Neural cell (in vitro differentiated cells): ENCODE results near the gene CPNE2. TPM values are rescaled to one million over a fixed set of nuclear protein-coding genes. Genes with fewer than 3 reads are reported as not detected.

ENCODE experiments used
- H2AFZ ChIP-seq: fragments of 200-600, 300-800 bp; sonication (generic), shearing (Covaris generic); 2 replicates; pipeline ENCODE4 v1.6.0; 2014; ENCODE audit warnings: low read depth, mild to moderate bottlenecking, antibody characterized with exemption, low read length, moderate library complexity
- H3F3A ChIP-seq: fragments of 200-600 bp; shearing (Covaris generic); 2 replicates; pipeline ENCODE4 v1.6.1; 2016; ENCODE audit warnings: mild to moderate bottlenecking, moderate library complexity, mixed read lengths, antibody characterized with exemption, low read length; ENCODE audit not compliant: insufficient read depth, poor library complexity, severe bottlenecking
- H3K27ac ChIP-seq: fragments of 200-600, 300-800 bp; sonication (generic), shearing (Covaris generic); 2 replicates; pipeline ENCODE4 v1.5.1; 2014; ENCODE audit warnings: mild to moderate bottlenecking, low read length, moderate library complexity
- H3K27me3 ChIP-seq: fragments of 300-800, 200-600 bp; sonication (generic), shearing (Covaris generic); 2 replicates; pipeline ENCODE4 v1.6.0; 2014; ENCODE audit warnings: mild to moderate bottlenecking, low read depth, low read length, moderate library complexity; ENCODE audit not compliant: insufficient read depth
- H3K36me3 ChIP-seq: fragments of 300-800, 200-600 bp; sonication (generic), shearing (Covaris generic); 2 replicates; pipeline ENCODE4 v1.5.1; 2014; ENCODE audit warnings: mild to moderate bottlenecking, antibody characterized with exemption, low read length, moderate library complexity; ENCODE audit not compliant: insufficient read depth
- H3K4me2 ChIP-seq: fragments of 300-800, 200-600 bp; sonication (generic), shearing (Covaris generic); 2 replicates; pipeline ENCODE4 v1.6.0; 2014; ENCODE audit warnings: mild to moderate bottlenecking, low read length
- H3K4me3 ChIP-seq: fragments of 300-800, 200-600 bp; sonication (generic), shearing (Covaris generic); 2 replicates; pipeline ENCODE4 v1.5.1; 2014; ENCODE audit warnings: mild to moderate bottlenecking, low read length, moderate library complexity
- H3K79me2 ChIP-seq: fragments of 200-600 bp; shearing (Covaris generic); replicated peaks from 2 replicates; pipeline ENCODE4 v1.6.0; 2014; ENCODE audit warnings: mild to moderate bottlenecking, low read length, moderate library complexity; ENCODE audit not compliant: insufficient read depth
- H3K9ac ChIP-seq: fragments of 300-800, 200-600 bp; sonication (generic), shearing (Covaris generic); 2 replicates; pipeline ENCODE4 v1.6.1; 2016; ENCODE audit warnings: mild to moderate bottlenecking, low read length, mixed read lengths
- H3K9me2 ChIP-seq: fragments of 200-600 bp; shearing (Covaris generic); 2 replicates; pipeline ENCODE4 v1.6.1; 2016; ENCODE audit warnings: mild to moderate bottlenecking, low read length, mixed read lengths; ENCODE audit not compliant: insufficient read depth
- H3K9me3 ChIP-seq: fragments of 200-600, 300-800 bp; sonication (generic), shearing (Covaris generic); 2 replicates; pipeline ENCODE4 v1.6.1; 2016; ENCODE audit warnings: mild to moderate bottlenecking, mixed run types, low read length, moderate library complexity, mixed read lengths
- H4K20me1 ChIP-seq: fragments of 200-600 bp; shearing (Covaris generic); 2 replicates; pipeline ENCODE4 v1.6.1; 2016; ENCODE audit warnings: mild to moderate bottlenecking, mixed run types; ENCODE audit not compliant: insufficient read depth
- EP300 ChIP-seq: fragments of 450-650 bp; conservative IDR thresholded peaks from 2 replicates; pipeline ENCODE4 v1.6.1; 2014; ENCODE audit warnings: antibody characterized with exemption, mild to moderate bottlenecking, moderate library complexity; ENCODE audit not compliant: poor library complexity, severe bottlenecking
- EZH2 ChIP-seq: fragments of 200-600, 300-800 bp; shearing (Covaris generic), sonication (generic); IDR thresholded peaks from 2 replicates; pipeline ENCODE4 v1.6.1; 2014; ENCODE audit warnings: antibody characterized with exemption, low read length, borderline replicate concordance, mild to moderate bottlenecking; ENCODE audit not compliant: insufficient read depth, poor library complexity, severe bottlenecking
- MXI1 ChIP-seq: fragments of 450-650 bp; conservative IDR thresholded peaks from 2 replicates; pipeline ENCODE4 v1.6.1; 2014; ENCODE audit warnings: antibody characterized with exemption, mild to moderate bottlenecking; ENCODE audit not compliant: poor library complexity, severe bottlenecking
- POLR2AphosphoS5 ChIP-seq: IDR thresholded peaks from 2 replicates; pipeline ENCODE4 v1.6.1; 2012
- RAD21 ChIP-seq: fragments of 450-650 bp; conservative IDR thresholded peaks from 2 replicates; pipeline ENCODE4 v1.6.1; 2014; ENCODE audit warnings: antibody characterized with exemption, mild to moderate bottlenecking, moderate library complexity
- REST ChIP-seq: IDR thresholded peaks from 2 replicates; pipeline ENCODE4 v1.6.1; 2012; ENCODE audit warnings: borderline replicate concordance
- SMC3 ChIP-seq: fragments of 450-650 bp; conservative IDR thresholded peaks from 2 replicates; pipeline ENCODE4 v1.6.1; 2014; ENCODE audit warnings: antibody characterized with exemption, mild to moderate bottlenecking, moderate library complexity; ENCODE audit not compliant: poor library complexity
- TAF1 ChIP-seq: IDR thresholded peaks from 2 replicates; pipeline ENCODE4 v1.6.1; 2012; ENCODE audit warnings: low read depth
- polyA plus RNA-seq: library from polyadenylated mRNA; depleted of rRNA; stranded (reverse); fragments of >200 nt; gene quantifications from 2 replicates; pipeline ENCODE4 v1.2.3, GENCODE V29; 2014
- TF ChIP-seq, protein P1 (sequence below): fragments of 450-650 bp; IDR thresholded peaks from 2 replicates; pipeline ENCODE4 v1.5.1; 2014; ENCODE audit warnings: antibody characterized with exemption, mild to moderate bottlenecking, moderate library complexity; ENCODE audit not compliant: poor library complexity, severe bottlenecking

The CPNE2 gene
- polyA plus RNA-seq, 1 donor from 2014 or later: 18.6 TPM

DNA sequence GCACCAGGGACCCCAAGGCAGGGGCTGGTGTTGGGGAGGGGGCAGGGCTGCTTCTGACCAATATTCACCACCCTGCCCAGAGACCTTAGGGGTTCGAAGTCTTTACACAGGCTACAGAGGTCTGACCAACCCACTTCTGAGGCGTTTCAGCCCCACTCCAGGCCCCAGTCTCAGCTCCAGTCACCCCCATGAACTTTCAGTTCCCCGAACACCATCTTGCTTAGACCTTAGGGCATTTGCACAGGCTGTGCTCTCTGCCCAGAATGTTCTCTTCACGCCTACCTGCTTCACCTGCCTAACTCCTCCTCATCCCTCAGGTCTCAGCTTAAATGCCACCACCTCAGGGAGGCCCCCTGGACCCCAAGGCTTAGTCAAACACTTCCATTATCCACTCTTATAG, 25.8 kb upstream of the CPNE2 start:
- H3K27ac ChIP-seq: no peak overlapping the region
- H3F3A ChIP-seq: no peaks in the 10 kb centered on the region
- H2AFZ ChIP-seq: no peak overlapping the region
- H3K9ac ChIP-seq: no peak overlapping the region
- H3K36me3 ChIP-seq: no peaks in the 10 kb centered on the region
- H4K20me1 ChIP-seq: no peaks in the 10 kb centered on the region
- no peaks in the 10 kb centered on the region for H3K79me2 ChIP-seq
- H3K9me2 ChIP-seq: no peaks in the 10 kb centered on the region
- no peaks in the 10 kb centered on the region for H3K9me3 ChIP-seq
- no peak overlapping the region for H3K4me2 ChIP-seq
- H3K4me3 ChIP-seq: no peak overlapping the region
- no peaks in the 10 kb centered on the region for H3K27me3 ChIP-seq
- no peak for TF ChIP-seq TAF1
- no peak for TF ChIP-seq SMC3
- TF ChIP-seq POLR2AphosphoS5: no peak
- TF ChIP-seq MXI1: no peak
- no peak for TF ChIP-seq EZH2

GRCh38 chr16:57067347-57067746, 25.0 kb upstream of the CPNE2 start:
- Histone ChIP-seq H3K9me2 (no peaks in the 10 kb centered on the region), H3K79me2 (no peaks in the 10 kb centered on the region), H3K4me2 (no peak overlapping the region), H4K20me1 (no peaks in the 10 kb centered on the region), H3K4me3 (no peak overlapping the region), H3F3A (no peaks in the 10 kb centered on the region), H3K9me3 (no peaks in the 10 kb centered on the region), H3K36me3 (no peaks in the 10 kb centered on the region), H2AFZ (no peak overlapping the region), H3K9ac (no peak overlapping the region), H3K27me3 (no peaks in the 10 kb centered on the region), H3K27ac (no peak overlapping the region)
- TF ChIP-seq TAF1: no peak
- TF ChIP-seq, protein P1, sequence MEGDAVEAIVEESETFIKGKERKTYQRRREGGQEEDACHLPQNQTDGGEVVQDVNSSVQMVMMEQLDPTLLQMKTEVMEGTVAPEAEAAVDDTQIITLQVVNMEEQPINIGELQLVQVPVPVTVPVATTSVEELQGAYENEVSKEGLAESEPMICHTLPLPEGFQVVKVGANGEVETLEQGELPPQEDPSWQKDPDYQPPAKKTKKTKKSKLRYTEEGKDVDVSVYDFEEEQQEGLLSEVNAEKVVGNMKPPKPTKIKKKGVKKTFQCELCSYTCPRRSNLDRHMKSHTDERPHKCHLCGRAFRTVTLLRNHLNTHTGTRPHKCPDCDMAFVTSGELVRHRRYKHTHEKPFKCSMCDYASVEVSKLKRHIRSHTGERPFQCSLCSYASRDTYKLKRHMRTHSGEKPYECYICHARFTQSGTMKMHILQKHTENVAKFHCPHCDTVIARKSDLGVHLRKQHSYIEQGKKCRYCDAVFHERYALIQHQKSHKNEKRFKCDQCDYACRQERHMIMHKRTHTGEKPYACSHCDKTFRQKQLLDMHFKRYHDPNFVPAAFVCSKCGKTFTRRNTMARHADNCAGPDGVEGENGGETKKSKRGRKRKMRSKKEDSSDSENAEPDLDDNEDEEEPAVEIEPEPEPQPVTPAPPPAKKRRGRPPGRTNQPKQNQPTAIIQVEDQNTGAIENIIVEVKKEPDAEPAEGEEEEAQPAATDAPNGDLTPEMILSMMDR: no peak
- no peak for TF ChIP-seq EP300
- TF ChIP-seq EZH2: no peak
- TF ChIP-seq MXI1: no peak
- no peak for TF ChIP-seq RAD21

GRCh38 chr16:57069053-57069452, 23.3 kb upstream of the CPNE2 start:
- Histone ChIP-seq H3K9me2 (no peaks in the 10 kb centered on the region), H3K27me3 (no peaks in the 10 kb centered on the region), H3K9me3 (no peaks in the 10 kb centered on the region), H4K20me1 (no peaks in the 10 kb centered on the region), H3K9ac (no peak overlapping the region), H3K27ac (no peak overlapping the region), H2AFZ (no peak overlapping the region), H3F3A (no peaks in the 10 kb centered on the region), H3K79me2 (no peaks in the 10 kb centered on the region), H3K4me3 (no peak overlapping the region), H3K4me2 (no peak overlapping the region), H3K36me3 (no peaks in the 10 kb centered on the region)
- no peak for TF ChIP-seq TAF1
- TF ChIP-seq, protein P1: no peak
- TF ChIP-seq RAD21: no peak
- TF ChIP-seq EZH2: no peak
- TF ChIP-seq SMC3: no peak
- no peak for TF ChIP-seq MXI1
- TF ChIP-seq REST: no peak
- no peak for TF ChIP-seq EP300
- TF ChIP-seq POLR2AphosphoS5: no peak
